Measurements from ENCODE around the gene CLSTN2.

DNA sequence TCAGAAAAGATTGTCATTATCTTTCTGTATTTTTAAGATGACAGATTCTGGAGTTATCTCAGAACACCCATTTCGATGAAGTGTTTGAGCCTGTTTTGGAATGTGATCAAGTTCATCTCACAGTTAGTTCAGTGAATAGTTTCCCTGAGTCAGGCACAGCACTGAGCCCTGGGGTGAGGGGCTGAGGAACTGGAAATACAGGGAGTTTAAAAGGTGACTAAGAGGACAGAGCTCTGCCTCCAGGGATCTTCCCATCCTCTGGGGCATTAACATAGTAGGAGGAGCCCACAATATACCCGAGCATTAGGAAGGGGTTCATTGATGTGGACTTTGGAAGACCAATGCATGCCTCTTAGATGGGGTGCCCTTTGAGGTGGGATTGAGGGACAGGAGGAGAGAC lies 355.1 kb downstream of the CLSTN2 start:
- TF ChIP-seq POLR2A (IDR thresholded peaks at IDR 0.05) (no peak), EP300 (IDR thresholded peaks at IDR 0.05) (no peak)
- TF ChIP-seq, protein P1, sequence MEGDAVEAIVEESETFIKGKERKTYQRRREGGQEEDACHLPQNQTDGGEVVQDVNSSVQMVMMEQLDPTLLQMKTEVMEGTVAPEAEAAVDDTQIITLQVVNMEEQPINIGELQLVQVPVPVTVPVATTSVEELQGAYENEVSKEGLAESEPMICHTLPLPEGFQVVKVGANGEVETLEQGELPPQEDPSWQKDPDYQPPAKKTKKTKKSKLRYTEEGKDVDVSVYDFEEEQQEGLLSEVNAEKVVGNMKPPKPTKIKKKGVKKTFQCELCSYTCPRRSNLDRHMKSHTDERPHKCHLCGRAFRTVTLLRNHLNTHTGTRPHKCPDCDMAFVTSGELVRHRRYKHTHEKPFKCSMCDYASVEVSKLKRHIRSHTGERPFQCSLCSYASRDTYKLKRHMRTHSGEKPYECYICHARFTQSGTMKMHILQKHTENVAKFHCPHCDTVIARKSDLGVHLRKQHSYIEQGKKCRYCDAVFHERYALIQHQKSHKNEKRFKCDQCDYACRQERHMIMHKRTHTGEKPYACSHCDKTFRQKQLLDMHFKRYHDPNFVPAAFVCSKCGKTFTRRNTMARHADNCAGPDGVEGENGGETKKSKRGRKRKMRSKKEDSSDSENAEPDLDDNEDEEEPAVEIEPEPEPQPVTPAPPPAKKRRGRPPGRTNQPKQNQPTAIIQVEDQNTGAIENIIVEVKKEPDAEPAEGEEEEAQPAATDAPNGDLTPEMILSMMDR (IDR thresholded peaks at IDR 0.05) = no peak
